Measurements from ENCODE around the gene CAPZA2. TPM values are rescaled to one million over a fixed set of nuclear protein-coding genes. Genes with fewer than 3 reads are reported as not detected.

The CAPZA2 gene
- total and polyA plus RNA-seq, 9 of the 15 experiments (the other 6 are each of a cell fraction or from before 2014, with no cell fraction given), result 67.0 to 524 (median 176) TPM

- TF ChIP-seq CHD1 (IDR thresholded peaks at IDR 0.05; ENCODE audit: low read length) (no peak), ARID2 (IDR thresholded peaks at IDR 0.05) (peak; percentile 89), ZNF696 (CRISPR knock-in tag; conservative IDR thresholded peaks at IDR 0.05) (no peak), SFPQ (IDR thresholded peaks at IDR 0.05; ENCODE audit: low read depth, low read length) (no peak), PPARD (CRISPR knock-in tag; IDR thresholded peaks at IDR 0.05) (no peak), ZNF121 (CRISPR knock-in tag; conservative IDR thresholded peaks at IDR 0.05) (no peak), ZNF589 (CRISPR knock-in tag; IDR thresholded peaks at IDR 0.05; ENCODE audit: low read depth) (peak; percentile 82), ZNF740 (CRISPR knock-in tag; IDR thresholded peaks at IDR 0.05) (no peak), ZNF740 (tag; IDR thresholded peaks at IDR 0.05) (no peak), CBX8 (IDR thresholded peaks at IDR 0.05; ENCODE audit: borderline replicate concordance, extremely low read depth, low read depth, low read length, poor library complexity, severe bottlenecking) (no peak), ZNF766 (CRISPR knock-in tag; conservative IDR thresholded peaks at IDR 0.05) (no peak), MTA3 (IDR thresholded peaks at IDR 0.05; ENCODE audit: borderline replicate concordance) (peak; percentile 90), SREBF2 (CRISPR knock-in tag; IDR thresholded peaks at IDR 0.05) (no peak), MEF2A (IDR thresholded peaks at IDR 0.05; ENCODE audit: control insufficient read depth, low read depth, low read length) (no peak), ETV1 (tag; conservative IDR thresholded peaks at IDR 0.05; ENCODE audit: low read depth) (peak; percentile 93), ZNF133 (CRISPR knock-in tag; IDR thresholded peaks at IDR 0.05) (no peak), TEAD1 (CRISPR knock-in tag; IDR thresholded peaks at IDR 0.05) (no peak; a peak in 1 of 4 replicates), ETV6 (IDR thresholded peaks at IDR 0.05; ENCODE audit: borderline replicate concordance in 1 of 2, low read depth in 2 of 2, low read length in 1 of 2) (peak; percentile 100), ETV6 (CRISPR knock-in tag; IDR thresholded peaks at IDR 0.05; ENCODE audit: borderline replicate concordance) (no peak), TRIM24 (IDR thresholded peaks at IDR 0.05) (peak; percentile 97), ZNF695 (CRISPR knock-in tag; IDR thresholded peaks at IDR 0.05) (no peak), PHB (CRISPR knock-in tag; IDR thresholded peaks at IDR 0.05) (no peak), IFI16 (CRISPR knock-in tag; IDR thresholded peaks at IDR 0.05) (no peak), PTTG1 (tag; IDR thresholded peaks at IDR 0.05; ENCODE audit: low read depth) (no peak)
- TF ChIP-seq, protein P1, sequence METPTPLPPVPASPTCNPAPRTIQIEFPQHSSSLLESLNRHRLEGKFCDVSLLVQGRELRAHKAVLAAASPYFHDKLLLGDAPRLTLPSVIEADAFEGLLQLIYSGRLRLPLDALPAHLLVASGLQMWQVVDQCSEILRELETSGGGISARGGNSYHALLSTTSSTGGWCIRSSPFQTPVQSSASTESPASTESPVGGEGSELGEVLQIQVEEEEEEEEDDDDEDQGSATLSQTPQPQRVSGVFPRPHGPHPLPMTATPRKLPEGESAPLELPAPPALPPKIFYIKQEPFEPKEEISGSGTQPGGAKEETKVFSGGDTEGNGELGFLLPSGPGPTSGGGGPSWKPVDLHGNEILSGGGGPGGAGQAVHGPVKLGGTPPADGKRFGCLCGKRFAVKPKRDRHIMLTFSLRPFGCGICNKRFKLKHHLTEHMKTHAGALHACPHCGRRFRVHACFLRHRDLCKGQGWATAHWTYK (CRISPR knock-in tag; IDR thresholded peaks at IDR 0.05), result no peak; the same call in 1 of the 2 replicates
These were observed 87.8 kb downstream of the CAPZA2 start (continued) for GRCh38 chr7:116949941-116950801.

Measured in K562 (cell line).